ENCODE measurements around the gene GH2. TPM values are rescaled to one million over a fixed set of nuclear protein-coding genes. Genes with fewer than 3 reads are reported as not detected.

The GH2 gene
- total RNA-seq, 1 donor from 2014 or later, result 4.1 TPM

- peak; percentile 66 for DNase-seq (ENCODE audit: low spot score)
Observed at GRCh38 chr17:63841350-63842172, 40.2 kb downstream of the GH2 start.

- DNase-seq (ENCODE audit: low spot score), result no peak
Observed at GRCh38 chr17:63840591-63841349, 41.0 kb downstream of the GH2 start.

GRCh38 chr17:63838631-63839171 is 43.0 kb downstream of the GH2 start:
- DNase-seq (ENCODE audit: low spot score), result peak; percentile 97

GRCh38 chr17:63837962-63838600 is 43.7 kb downstream of the GH2 start:
- DNase-seq (ENCODE audit: low spot score), result no peak

GRCh38 chr17:63837480-63837879 is 44.3 kb downstream of the GH2 start:
- DNase-seq (ENCODE audit: low spot score), result no peak

GRCh38 chr17:63836811-63837210 is 44.9 kb downstream of the GH2 start:
- DNase-seq (ENCODE audit: low spot score), result no peak

GRCh38 chr17:63835167-63835720 is 46.5 kb downstream of the GH2 start:
- no peak for DNase-seq (ENCODE audit: low spot score)

- DNase-seq (ENCODE audit: low spot score), result peak; percentile 55
Observed at GRCh38 chr17:63834431-63835166, 47.1 kb downstream of the GH2 start.

GRCh38 chr17:63833741-63834373 is 47.9 kb downstream of the GH2 start:
- DNase-seq (ENCODE audit: low spot score), result no peak

GRCh38 chr17:63833026-63833740 is 48.6 kb downstream of the GH2 start:
- DNase-seq (ENCODE audit: low spot score), result no peak

- DNase-seq (ENCODE audit: low spot score), result no peak
Observed at GRCh38 chr17:63832455-63832854, 49.3 kb downstream of the GH2 start.

GRCh38 chr17:63832014-63832413 is 49.7 kb downstream of the GH2 start:
- no peak for DNase-seq (ENCODE audit: low spot score)

- DNase-seq (ENCODE audit: low spot score), result no peak
Observed at GRCh38 chr17:63831505-63831904, 50.2 kb downstream of the GH2 start.

GRCh38 chr17:63830904-63831491 is 50.7 kb downstream of the GH2 start:
- no peak for DNase-seq (ENCODE audit: low spot score)

GRCh38 chr17:63830278-63830677 is 51.5 kb downstream of the GH2 start:
- no peak for DNase-seq (ENCODE audit: low spot score)

All from umbilical cord (tissue), 2 donors.